ENCODE data around the gene MYO3B. TPM values are rescaled to one million over a fixed set of nuclear protein-coding genes. Genes with fewer than 3 reads are reported as not detected.

MYO3B gene
- total RNA-seq, 1 experiment from 2014 or later: 0.63 TPM

DNA sequence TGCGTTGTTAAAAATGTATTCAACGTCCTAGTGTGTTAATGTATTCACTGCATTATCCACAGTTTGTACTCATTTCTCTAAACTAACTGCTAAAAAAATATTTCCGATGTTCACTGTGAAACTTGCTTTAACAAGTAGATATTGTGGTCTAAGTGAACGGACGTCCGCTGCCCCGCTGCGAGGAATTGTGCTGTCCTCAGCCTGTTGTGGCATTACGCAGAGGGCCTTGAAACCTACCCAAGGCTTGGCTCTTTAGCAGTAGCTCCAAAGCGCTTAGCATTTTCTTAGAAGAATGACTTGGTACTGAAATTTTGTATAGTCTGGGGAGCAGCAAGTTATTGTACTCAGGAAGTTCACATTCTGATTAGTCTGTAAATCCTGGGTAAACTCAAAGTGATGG lies 400.7 kb downstream of the MYO3B start:
- no peak for TF ChIP-seq CTCF (conservative IDR thresholded peaks at IDR 0.05)
- H3K27ac ChIP-seq (ENCODE audit: insufficient read length, low read depth, low read length): no peak overlapping the region
- no peak overlapping the region for H3K9ac ChIP-seq (ENCODE audit: extremely low read depth, insufficient read length, low read length)
- no peak overlapping the region for H2BK5ac ChIP-seq (ENCODE audit: insufficient read length, low read length)
- Mint-ChIP-seq H3K27me3 (ENCODE audit: low read depth) (no peaks in the 10 kb centered on the region), H3K36me3 (ENCODE audit: insufficient read depth in 1 of 3, low read depth in 3 of 3) (no peaks in the 10 kb centered on the region), H3K27ac (no peak overlapping the region), H3K4me1 (peaks cover 24 to 31% of the 10 kb centered on the region in 2 experiments), H3K9me3 (no peaks in the 10 kb centered on the region), H3K4me3 (no peak overlapping the region)
- H3K4me1 ChIP-seq (ENCODE audit: insufficient read depth, low read length): no peaks in the 10 kb centered on the region; the same call in 1 of the 2 replicates
- no peak overlapping the region for H3K4ac ChIP-seq (ENCODE audit: low read depth, low read length)
- no peak overlapping the region for H3K14ac ChIP-seq (ENCODE audit: insufficient read depth, low read length)
- H4K8ac ChIP-seq (replicated peaks; ENCODE audit: insufficient read length, low read depth, low read length): no peak overlapping the region
- no peak overlapping the region for H3K18ac ChIP-seq (ENCODE audit: insufficient read length, low read depth, low read length)
- no peak overlapping the region for H3T11ph ChIP-seq (ENCODE audit: low read length)
- H3K23ac ChIP-seq (ENCODE audit: insufficient read length, low read depth, low read length): no peak overlapping the region
- no peak overlapping the region for H2AFZ ChIP-seq (ENCODE audit: low read length)
- H2BK120ac ChIP-seq (ENCODE audit: low read depth, low read length, poor library complexity, severe bottlenecking): no peak overlapping the region
- H3K27me3 ChIP-seq (ENCODE audit: insufficient read depth, low read length): no peaks in the 10 kb centered on the region
- no CpG with 5 or more reads among the region's 10 CpGs for WGBS (ENCODE audit: extremely low coverage, insufficient read length, low lambda C conversion rate)
- H3K4me2 ChIP-seq (ENCODE audit: insufficient read depth, insufficient read length, low read length): no peak overlapping the region
- H2BK12ac ChIP-seq (ENCODE audit: insufficient read length, low read depth, low read length): no peak overlapping the region
- no peak overlapping the region for H4K91ac ChIP-seq (ENCODE audit: insufficient read length, low read depth, low read length)
- H2BK20ac ChIP-seq (ENCODE audit: low read depth, low read length, poor library complexity, severe bottlenecking): no peak overlapping the region
- no peak overlapping the region for H3K56ac ChIP-seq (ENCODE audit: insufficient read length, low read depth, low read length)
- no peaks in the 10 kb centered on the region for H3K9me3 ChIP-seq (ENCODE audit: control insufficient read depth, low read depth, low read length)
- no peak overlapping the region for H2AK5ac ChIP-seq (ENCODE audit: insufficient read length, low read length)
- no peaks in the 10 kb centered on the region for H3K79me2 ChIP-seq (ENCODE audit: insufficient read depth, low read length)
- H3K23me2 ChIP-seq (ENCODE audit: insufficient read length, low read depth, low read length, poor library complexity, severe bottlenecking): no peaks in the 10 kb centered on the region
- no peaks in the 10 kb centered on the region for H4K20me1 ChIP-seq (ENCODE audit: control insufficient read depth, insufficient read depth, insufficient read length)
- H4K5ac ChIP-seq (ENCODE audit: insufficient read length, low read depth, low read length): no peak overlapping the region
- no peak overlapping the region for H2BK15ac ChIP-seq (ENCODE audit: low read depth, low read length)
- DNase-seq: no peak
- no peaks in the 10 kb centered on the region for H3K79me1 ChIP-seq (ENCODE audit: insufficient read depth, low read depth, low read length, poor library complexity, severe bottlenecking)

All from H9 (cell line).